Natural killer cell (primary cell): ENCODE data around the gene ALPK1. TPM values are rescaled to one million over a fixed set of nuclear protein-coding genes. Genes with fewer than 3 reads are reported as not detected.

Experiments
- ATAC-seq, 3 donors: fragments of 150-1000 bp in 2 of 3; fragments of 200-7000 bp in 1 of 3; cut with Tn5 transposase; 1 replicate in 1 of 3; 2 replicates in 2 of 3; pipeline ENCODE4 v1.10.0; 2021; ENCODE audit warnings: mild to moderate bottlenecking in 2 of 3, moderate library complexity in 2 of 3
- DNase-seq, 2 donors: peaks; one replicate each; pipeline versions ENCODE4 v3.0.0 to v3.0.0-alpha.2; 2013 to 2021; ENCODE audit warnings: mixed read lengths in 1 of 2
- H3K27ac ChIP-seq: one replicate; pipeline ENCODE4 v1.5.1; 2013; ENCODE audit warnings: mild to moderate bottlenecking, low read length
- H3K27me3 ChIP-seq: one replicate; pipeline ENCODE4 v1.6.1; 2013; ENCODE audit warnings: low read length; ENCODE audit not compliant: control insufficient read depth, insufficient read depth
- H3K36me3 ChIP-seq: one replicate; pipeline ENCODE4 v1.6.1; 2013; ENCODE audit warnings: low read length; ENCODE audit not compliant: control insufficient read depth, insufficient read depth
- H3K4me1 ChIP-seq: one replicate; pipeline ENCODE4 v1.6.1; 2013; ENCODE audit warnings: low read length; ENCODE audit not compliant: control insufficient read depth, insufficient read depth
- H3K4me3 ChIP-seq: one replicate; pipeline ENCODE4 v1.5.1; 2013; ENCODE audit warnings: low read length
- H3K9me3 ChIP-seq: one replicate; pipeline ENCODE4 v1.6.1; 2013; ENCODE audit warnings: low read length; ENCODE audit not compliant: control insufficient read depth, insufficient read depth
- H3K27ac Mint-ChIP-seq, 2 donors: one replicate each; pipeline ENCODE4 v1.8.0; 2022; ENCODE audit warnings: mild to moderate bottlenecking in 2 of 2, mixed read lengths in 2 of 2, moderate library complexity in 1 of 2
- H3K27me3 Mint-ChIP-seq, 2 donors: one replicate each; pipeline ENCODE4 v1.8.0; 2022; ENCODE audit warnings: low read depth in 2 of 2, mixed read lengths in 2 of 2
- H3K36me3 Mint-ChIP-seq: one replicate; pipeline ENCODE4 v1.8.0; 2022; ENCODE audit warnings: mixed read lengths
- H3K4me1 Mint-ChIP-seq, 2 donors: one replicate each; pipeline ENCODE4 v1.8.0; 2022; ENCODE audit warnings: mixed read lengths in 2 of 2
- H3K4me3 Mint-ChIP-seq: one replicate; pipeline ENCODE4 v1.8.0; 2022; ENCODE audit warnings: mild to moderate bottlenecking, moderate library complexity, mixed read lengths
- H3K9me3 Mint-ChIP-seq, 2 donors: one replicate each; pipeline ENCODE4 v1.8.0; 2022; ENCODE audit warnings: mixed read lengths in 2 of 2
- WGBS: methylation state at CpG from one replicate; pipeline ENCODE4 v1.1.7; 2013; ENCODE audit warnings: missing lambda C conversion rate; ENCODE audit not compliant: insufficient coverage; 5-methylcytosine and 5-hydroxymethylcytosine counted together
- intact Hi-C: fragments of 100-400 bp; cut with micrococcal nuclease; formaldehyde crosslinking; loops from one replicate; pipeline ENCODE4 v1.14.2; 2022
- total RNA-seq, 4 donors: library from RNA; stranded (reverse); fragments of 120-200 nt in 1 of 4; gene quantifications; one replicate each; pipeline versions ENCODE4 v1.2.3 to v1.2.4, GENCODE V29; 2013 to 2022
- TF ChIP-seq, protein P1 (sequence below): fragments of 200-600 bp; IDR thresholded peaks from one replicate; pipeline ENCODE4 v1.8.0; 2022; ENCODE audit warnings: antibody characterized with exemption

The ALPK1 gene
- total RNA-seq, 3 donors from 2014 or later (not counting 1 experiment from before 2014, with no cell fraction given): 1.9 to 6.5 (median 3.9) TPM

DNA sequence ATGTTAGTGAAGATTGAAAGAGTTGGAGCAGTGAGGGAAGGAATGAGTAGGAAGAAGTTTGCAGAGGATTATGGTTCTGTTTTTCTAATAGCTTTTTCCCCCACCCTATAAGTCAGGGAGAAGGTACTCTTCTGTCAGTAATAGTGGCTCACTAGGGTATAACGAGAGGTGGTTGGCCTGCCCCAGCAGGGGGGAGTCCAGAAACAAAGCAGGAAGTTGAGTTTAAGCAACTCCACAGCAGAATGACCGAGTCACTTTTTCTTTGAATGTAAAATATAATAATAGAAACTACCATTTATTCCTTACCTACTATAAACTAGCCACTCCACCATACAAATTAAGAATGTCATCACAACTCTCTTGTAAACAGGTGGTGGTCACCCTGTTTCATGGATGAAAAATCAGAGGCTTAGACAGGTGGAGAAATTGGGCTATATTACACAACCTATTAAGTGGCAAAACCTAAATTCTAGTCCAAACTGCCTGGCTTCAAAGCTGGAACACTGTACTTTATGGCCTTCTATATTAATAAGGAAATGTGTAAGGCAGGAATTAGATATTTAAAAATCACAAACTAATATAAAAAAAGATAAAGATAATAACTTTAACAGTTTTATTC is 43.7 kb upstream of the ALPK1 start:
- Mint-ChIP-seq H3K36me3 (no peaks in the 10 kb centered on the region), H3K27ac (no peak overlapping the region), H3K4me1 (peaks cover 0 to 6% of the 10 kb centered on the region in 2 donors), H3K27me3 (no peaks in the 10 kb centered on the region), H3K9me3 (no peaks in the 10 kb centered on the region), H3K4me3 (no peak overlapping the region)
- no peaks in the 10 kb centered on the region for H3K36me3 ChIP-seq
- no peaks in the 10 kb centered on the region for H3K9me3 ChIP-seq
- H3K4me3 ChIP-seq: no peak overlapping the region
- DNase-seq (no peak), ATAC-seq (no peak)
- intact Hi-C loops: no loop called here
- H3K4me1 ChIP-seq: no peaks in the 10 kb centered on the region
- TF ChIP-seq, protein P1, sequence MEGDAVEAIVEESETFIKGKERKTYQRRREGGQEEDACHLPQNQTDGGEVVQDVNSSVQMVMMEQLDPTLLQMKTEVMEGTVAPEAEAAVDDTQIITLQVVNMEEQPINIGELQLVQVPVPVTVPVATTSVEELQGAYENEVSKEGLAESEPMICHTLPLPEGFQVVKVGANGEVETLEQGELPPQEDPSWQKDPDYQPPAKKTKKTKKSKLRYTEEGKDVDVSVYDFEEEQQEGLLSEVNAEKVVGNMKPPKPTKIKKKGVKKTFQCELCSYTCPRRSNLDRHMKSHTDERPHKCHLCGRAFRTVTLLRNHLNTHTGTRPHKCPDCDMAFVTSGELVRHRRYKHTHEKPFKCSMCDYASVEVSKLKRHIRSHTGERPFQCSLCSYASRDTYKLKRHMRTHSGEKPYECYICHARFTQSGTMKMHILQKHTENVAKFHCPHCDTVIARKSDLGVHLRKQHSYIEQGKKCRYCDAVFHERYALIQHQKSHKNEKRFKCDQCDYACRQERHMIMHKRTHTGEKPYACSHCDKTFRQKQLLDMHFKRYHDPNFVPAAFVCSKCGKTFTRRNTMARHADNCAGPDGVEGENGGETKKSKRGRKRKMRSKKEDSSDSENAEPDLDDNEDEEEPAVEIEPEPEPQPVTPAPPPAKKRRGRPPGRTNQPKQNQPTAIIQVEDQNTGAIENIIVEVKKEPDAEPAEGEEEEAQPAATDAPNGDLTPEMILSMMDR: no peak
- H3K27ac ChIP-seq: no peak overlapping the region
- H3K27me3 ChIP-seq: no peaks in the 10 kb centered on the region
- no CpG with 5 or more reads among the region's 2 CpGs for WGBS

DNA sequence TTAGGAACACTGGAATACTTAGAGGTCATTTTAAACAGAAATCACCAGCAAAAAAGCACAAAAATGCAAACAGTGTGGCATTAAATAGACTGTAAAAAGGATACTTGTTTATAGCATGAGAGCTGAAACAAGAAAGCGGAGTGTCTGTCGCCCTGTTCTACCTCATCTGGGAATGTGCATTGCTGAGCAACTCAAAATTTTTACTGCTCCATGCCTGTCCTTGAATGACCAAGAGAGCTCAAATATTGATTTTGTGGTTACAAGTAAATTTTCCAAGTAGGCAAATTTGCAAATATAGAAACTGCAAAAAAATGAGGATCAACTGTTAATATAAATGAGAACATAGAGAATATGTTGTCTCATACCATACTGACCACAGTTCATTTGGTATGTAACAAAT is 40.1 kb upstream of the ALPK1 start:
- Mint-ChIP-seq H3K27ac (no peak overlapping the region), H3K9me3 (no peaks in the 10 kb centered on the region), H3K4me1 (peaks cover 0 to 6% of the 10 kb centered on the region in 2 donors), H3K36me3 (no peaks in the 10 kb centered on the region), H3K27me3 (no peaks in the 10 kb centered on the region), H3K4me3 (no peak overlapping the region)
- no peaks in the 10 kb centered on the region for H3K27me3 ChIP-seq
- H3K4me3 ChIP-seq: no peak overlapping the region
- DNase-seq (no peak), ATAC-seq (no peak)
- WGBS: 96% methylated on average over 2 of the region's 2 CpGs
- intact Hi-C loops: no loop called here
- H3K9me3 ChIP-seq: no peaks in the 10 kb centered on the region
- H3K27ac ChIP-seq: no peak overlapping the region
- TF ChIP-seq, protein P1: no peak
- H3K4me1 ChIP-seq: no peaks in the 10 kb centered on the region
- H3K36me3 ChIP-seq: no peaks in the 10 kb centered on the region

DNA sequence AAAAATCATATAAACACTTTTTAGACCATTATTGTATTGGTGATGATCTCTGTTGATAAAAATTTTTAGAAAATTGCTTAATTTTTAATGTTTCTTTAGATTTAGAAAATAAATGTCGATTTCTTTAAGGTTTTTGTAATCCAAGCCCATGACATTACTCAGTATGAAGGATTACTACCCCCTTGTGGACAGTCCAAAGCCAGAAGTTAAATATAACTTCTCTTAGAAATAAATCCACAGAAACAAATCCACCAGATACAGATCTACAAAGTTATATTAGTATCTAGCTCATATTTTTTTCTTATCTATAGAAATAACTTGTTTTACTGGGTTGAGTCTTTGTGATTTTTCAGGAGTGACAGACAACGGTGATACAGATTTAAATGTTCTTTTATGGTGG is 30.3 kb upstream of the ALPK1 start:
- Histone ChIP-seq H3K4me1 (no peaks in the 10 kb centered on the region), H3K9me3 (no peaks in the 10 kb centered on the region), H3K27me3 (no peaks in the 10 kb centered on the region), H3K36me3 (peaks cover 9% of the 10 kb centered on the region), H3K4me3 (no peak overlapping the region), H3K27ac (no peak overlapping the region)
- Mint-ChIP-seq H3K4me1 (no peaks in the 10 kb centered on the region), H3K27me3 (no peaks in the 10 kb centered on the region), H3K9me3 (no peaks in the 10 kb centered on the region), H3K36me3 (no peaks in the 10 kb centered on the region), H3K4me3 (no peak overlapping the region), H3K27ac (no peak overlapping the region)
- 100% methylated on average over 1 of the region's 2 CpGs for WGBS
- peak in 1 of 2 donors; percentile 56 for DNase-seq
- peak in 1 of 3 donors; percentile 49 for ATAC-seq
- intact Hi-C loops: no loop called here
- TF ChIP-seq, protein P1: no peak

DNA sequence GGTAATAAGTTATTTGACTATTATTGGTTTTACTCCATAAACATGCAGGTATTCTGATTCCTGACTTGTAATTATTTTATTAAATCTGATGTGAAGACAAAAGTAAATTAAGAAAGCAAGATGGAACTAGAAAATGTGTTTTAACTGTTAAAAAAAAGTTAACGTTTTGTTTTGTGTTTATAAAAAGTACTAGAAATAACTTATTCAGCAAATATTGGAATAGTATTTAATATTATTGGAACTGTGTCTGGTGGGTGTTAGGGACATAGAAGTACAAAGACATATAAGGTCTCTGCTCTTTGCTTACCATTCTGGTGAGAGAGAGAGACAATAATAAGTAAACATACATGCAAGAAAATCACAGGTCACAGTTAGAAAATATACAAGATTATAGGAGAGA is 27.1 kb upstream of the ALPK1 start:
- TF ChIP-seq, protein P1: no peak
- no peak overlapping the region for H3K4me3 ChIP-seq
- ATAC-seq: no peak
- no peak for DNase-seq
- Mint-ChIP-seq H3K9me3 (no peaks in the 10 kb centered on the region), H3K27ac (no peak overlapping the region), H3K27me3 (no peaks in the 10 kb centered on the region), H3K36me3 (no peaks in the 10 kb centered on the region), H3K4me1 (no peaks in the 10 kb centered on the region), H3K4me3 (no peak overlapping the region)
- no peak overlapping the region for H3K27ac ChIP-seq
- H3K9me3 ChIP-seq: no peaks in the 10 kb centered on the region
- no peaks in the 10 kb centered on the region for H3K27me3 ChIP-seq
- peaks cover 7% of the 10 kb centered on the region for H3K36me3 ChIP-seq
- intact Hi-C loops: no loop called here
- no peaks in the 10 kb centered on the region for H3K4me1 ChIP-seq
- no CpG with 5 or more reads among the region's 1 CpG for WGBS
